K562 (cell line): ENCODE results near the gene MT1A.

Experiments used
- ATF4 ChIP-seq: fragments of 450-650 bp; formaldehyde crosslinking; IDR thresholded peaks from 2 replicates; pipeline ENCODE4 v1.4.0; 2022; ENCODE audit warnings: mild to moderate bottlenecking, moderate library complexity
- CBFA2T3 ChIP-seq: fragments of 450-650 bp; IDR thresholded peaks from 2 replicates; pipeline ENCODE4 v1.6.1; 2017
- RCOR1 ChIP-seq, 2 experiments: IDR thresholded peaks; 2 replicates each; pipeline ENCODE4 v1.6.1; 2012; ENCODE audit warnings: low read depth in 2 of 2, low read length in 2 of 2, borderline replicate concordance in 1 of 2, improper control_type of control experiment in 1 of 2
- SMARCA5 ChIP-seq: fragments of 450-650 bp; IDR thresholded peaks from 2 replicates; pipeline ENCODE4 v1.6.1; 2016

GRCh38 chr16:56684926-56685590, 46.6 kb downstream of the MT1A start:
- TF ChIP-seq RCOR1 (IDR thresholded peaks at IDR 0.05; ENCODE audit: borderline replicate concordance in 1 of 2, low read depth in 2 of 2, low read length in 2 of 2) (no peak), SMARCA5 (no peak), CBFA2T3 (no peak), ATF4 (CRISPR knock-in tag) (no peak)
